Pons (tissue), 1 donor: ENCODE measurements around the gene CCDC122.

Experiments used
- DNase-seq: peaks from one replicate; pipeline ENCODE4 v3.0.0-alpha.2; 2016; ENCODE audit warnings: low spot score

The CCDC122 gene

GRCh38 chr13:43877326-43877725 lies 2.2 kb downstream of the CCDC122 start:
- no peak for DNase-seq

- DNase-seq = no peak
Measured at GRCh38 chr13:43876366-43876765, 3.2 kb downstream of the CCDC122 start.

- DNase-seq = peak; percentile 80
Measured at GRCh38 chr13:43874504-43875092, 4.9 kb downstream of the CCDC122 start.

GRCh38 chr13:43872181-43872580 lies 7.4 kb downstream of the CCDC122 start:
- no peak for DNase-seq

- no peak for DNase-seq
Measured at GRCh38 chr13:43865892-43866291, 13.6 kb downstream of the CCDC122 start.

- no peak for DNase-seq
Measured at GRCh38 chr13:43864921-43865320, 14.6 kb downstream of the CCDC122 start.

GRCh38 chr13:43861863-43862262 lies 17.7 kb downstream of the CCDC122 start:
- no peak for DNase-seq

GRCh38 chr13:43852923-43853404 lies 26.6 kb downstream of the CCDC122 start:
- DNase-seq = no peak

GRCh38 chr13:43850873-43851272 lies 28.7 kb downstream of the CCDC122 start:
- no peak for DNase-seq

GRCh38 chr13:43848001-43848649 lies 31.4 kb downstream of the CCDC122 start:
- DNase-seq = no peak

- no peak for DNase-seq
Measured at GRCh38 chr13:43846496-43847158, 32.9 kb downstream of the CCDC122 start.

GRCh38 chr13:43838909-43839308 lies 40.6 kb downstream of the CCDC122 start:
- DNase-seq = no peak

- no peak for DNase-seq
Measured at GRCh38 chr13:43835701-43836100, 43.8 kb downstream of the CCDC122 start.

GRCh38 chr13:43831088-43831487 lies 48.5 kb downstream of the CCDC122 start:
- DNase-seq = no peak

- DNase-seq = no peak
Measured at GRCh38 chr13:43830497-43830881, 49.1 kb downstream of the CCDC122 start.

- DNase-seq = peak; percentile 95
Measured at GRCh38 chr13:43824656-43825055, 54.9 kb downstream of the CCDC122 start.

GRCh38 chr13:43822969-43823368 lies 56.6 kb downstream of the CCDC122 start:
- DNase-seq = no peak

GRCh38 chr13:43816401-43816889 lies 63.1 kb downstream of the CCDC122 start:
- DNase-seq = no peak

GRCh38 chr13:43815204-43815603 lies 64.3 kb downstream of the CCDC122 start:
- no peak for DNase-seq

GRCh38 chr13:43808676-43809075 lies 70.9 kb downstream of the CCDC122 start:
- DNase-seq = no peak

- no peak for DNase-seq
Measured at GRCh38 chr13:43805681-43806128, 73.8 kb downstream of the CCDC122 start.

GRCh38 chr13:43805071-43805468 lies 74.5 kb downstream of the CCDC122 start:
- peak; percentile 85 for DNase-seq

- peak; percentile 95 for DNase-seq
Measured at GRCh38 chr13:43804461-43805070, 75.0 kb downstream of the CCDC122 start.
